Common myeloid progenitor, CD34-positive (primary cell): ENCODE measurements around the gene MAB21L4.

Source experiments
- CTCF ChIA-PET: fragments of 350-600 bp; sonication (Branson Sonifier 250); formaldehyde crosslinking; loops from one replicate; lab custom pipeline; 2021; ENCODE audit warnings: antibody characterized with exemption; lab: Charles Lee
- POLR2A ChIA-PET: fragments of 350-600 bp; sonication (Branson Sonifier 250); formaldehyde crosslinking; loops from one replicate; lab custom pipeline; 2021; ENCODE audit warnings: antibody characterized with exemption; lab: Charles Lee
- DNase-seq, 3 donors: peaks; one replicate each; pipeline versions ENCODE4 v3.0.0 to v3.0.0-alpha.2; 2013
- H3K27ac ChIP-seq, 2 experiments: 1 replicate in 1 of 2; 2 replicates in 1 of 2; pipeline ENCODE4 v1.7.0; 2013; ENCODE audit warnings: inconsistent platforms in 2 of 2, low read length in 2 of 2, mild to moderate bottlenecking in 2 of 2, low read depth in 1 of 2, moderate library complexity in 1 of 2; ENCODE audit not compliant: severe bottlenecking in 2 of 2, insufficient read depth in 1 of 2, poor library complexity in 1 of 2
- H3K27me3 ChIP-seq, 5 experiments: replicated peaks in 2 of 5; 1 replicate in 3 of 5; 2 replicates in 2 of 5; pipeline versions ENCODE4 v1.6.1 to v1.7.0; 2013; ENCODE audit warnings: low read length in 4 of 5, mild to moderate bottlenecking in 2 of 5, moderate library complexity in 2 of 5, inconsistent platforms in 1 of 5; ENCODE audit not compliant: insufficient read depth in 5 of 5, control insufficient read depth in 4 of 5
- H3K36me3 ChIP-seq, 4 experiments: 1 replicate in 2 of 4; 2 replicates in 2 of 4; pipeline versions ENCODE4 v1.6.1 to v1.7.0; 2013; ENCODE audit warnings: low read length in 3 of 4, control low read depth in 1 of 4, mild to moderate bottlenecking in 1 of 4; ENCODE audit not compliant: control insufficient read depth in 4 of 4, insufficient read depth in 4 of 4
- H3K4me1 ChIP-seq, 4 experiments: 1 replicate in 3 of 4; 2 replicates in 1 of 4; pipeline versions ENCODE4 v1.6.1 to v1.7.1; 2013; ENCODE audit warnings: low read length in 3 of 4, mild to moderate bottlenecking in 3 of 4, control low read depth in 1 of 4, inconsistent platforms in 1 of 4, moderate library complexity in 1 of 4; ENCODE audit not compliant: control insufficient read depth in 4 of 4, insufficient read depth in 4 of 4; ENCODE audit errors: control extremely low read depth in 1 of 4
- H3K4me3 ChIP-seq, 7 experiments: 1 replicate in 4 of 7; 2 replicates in 3 of 7; pipeline versions ENCODE4 v1.5.1 to v1.7.0; 2013; ENCODE audit warnings: mild to moderate bottlenecking in 7 of 7, low read length in 6 of 7, moderate library complexity in 6 of 7, inconsistent platforms in 2 of 7, low read depth in 2 of 7, control low read depth in 1 of 7; ENCODE audit not compliant: insufficient read depth in 4 of 7, control insufficient read depth in 1 of 7; ENCODE audit errors: extremely low read depth in 1 of 7
- H3K9me3 ChIP-seq, 5 experiments: 1 replicate in 4 of 5; 2 replicates in 1 of 5; pipeline versions ENCODE4 v1.6.1 to v1.7.1; 2013; ENCODE audit warnings: low read length in 4 of 5, mild to moderate bottlenecking in 2 of 5, inconsistent platforms in 1 of 5, low read depth in 1 of 5, moderate library complexity in 1 of 5; ENCODE audit not compliant: control insufficient read depth in 4 of 5, insufficient read depth in 2 of 5; ENCODE audit errors: control extremely low read depth in 1 of 5
- WGBS: methylation state at CpG from one replicate; pipeline ENCODE4 v1.1.5; 2013; ENCODE audit not compliant: insufficient coverage; 5-methylcytosine and 5-hydroxymethylcytosine counted together

MAB21L4 gene

DNA sequence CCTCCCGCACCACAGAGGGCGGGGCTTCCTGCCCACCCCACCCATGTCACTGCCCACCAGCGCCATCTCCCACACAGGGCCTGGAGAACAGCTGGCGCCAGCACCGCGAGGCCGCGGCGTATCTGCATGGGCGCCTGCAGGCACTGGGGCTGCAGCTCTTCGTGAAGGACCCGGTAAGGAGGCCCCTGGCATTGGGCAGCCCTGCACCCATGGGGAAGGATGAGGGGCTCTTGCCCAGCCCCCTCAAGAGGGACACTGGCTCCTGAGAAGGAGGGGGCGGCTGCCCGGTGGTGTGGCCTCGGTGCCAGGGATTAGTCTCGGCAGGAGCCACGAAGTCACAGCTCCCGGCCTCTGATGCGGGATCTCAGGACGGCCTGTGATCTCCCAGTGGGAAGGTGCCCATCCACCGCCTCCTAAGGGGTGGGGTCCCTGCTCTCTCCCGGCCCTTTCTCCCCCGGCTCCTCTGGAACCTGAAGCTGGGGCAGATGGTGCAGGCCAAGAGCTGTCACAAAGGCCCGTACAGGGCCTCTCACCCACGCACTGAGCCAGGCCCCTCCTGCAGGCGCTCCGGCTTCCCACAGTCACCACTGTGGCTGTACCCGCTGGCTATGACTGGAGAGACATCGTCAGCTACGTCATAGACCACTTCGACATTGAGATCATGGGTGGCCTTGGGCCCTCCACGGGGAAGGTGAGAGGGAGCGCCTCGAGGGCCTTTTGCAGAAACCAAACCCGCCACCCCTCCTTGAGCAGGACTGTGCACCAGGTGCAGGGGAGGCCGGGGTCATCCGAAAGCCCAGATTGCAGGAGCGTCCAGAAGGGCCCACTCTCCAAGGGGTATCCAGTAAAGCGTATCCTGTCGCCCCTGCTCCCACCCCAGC, 18.3 kb downstream of the MAB21L4 start:
- H3K27me3 ChIP-seq = no peaks in the 10 kb centered on the region
- H3K27ac ChIP-seq = no peak overlapping the region
- 97% methylated on average over 38 of the region's 40 CpGs for WGBS
- H3K4me3 ChIP-seq = no peak overlapping the region
- H3K9me3 ChIP-seq = no peaks in the 10 kb centered on the region
- CTCF ChIA-PET = no interaction called here
- POLR2A ChIA-PET = interaction anchor here (1.0 kb wide), 1 partner anchor 42 kb away, joined by 4 read pairs; no protein-coding TSS in a partner anchor
- no peaks in the 10 kb centered on the region for H3K4me1 ChIP-seq
- no peaks in the 10 kb centered on the region for H3K36me3 ChIP-seq
- peak in 2 of 3 donors; percentile 23 to 41 for DNase-seq

DNA sequence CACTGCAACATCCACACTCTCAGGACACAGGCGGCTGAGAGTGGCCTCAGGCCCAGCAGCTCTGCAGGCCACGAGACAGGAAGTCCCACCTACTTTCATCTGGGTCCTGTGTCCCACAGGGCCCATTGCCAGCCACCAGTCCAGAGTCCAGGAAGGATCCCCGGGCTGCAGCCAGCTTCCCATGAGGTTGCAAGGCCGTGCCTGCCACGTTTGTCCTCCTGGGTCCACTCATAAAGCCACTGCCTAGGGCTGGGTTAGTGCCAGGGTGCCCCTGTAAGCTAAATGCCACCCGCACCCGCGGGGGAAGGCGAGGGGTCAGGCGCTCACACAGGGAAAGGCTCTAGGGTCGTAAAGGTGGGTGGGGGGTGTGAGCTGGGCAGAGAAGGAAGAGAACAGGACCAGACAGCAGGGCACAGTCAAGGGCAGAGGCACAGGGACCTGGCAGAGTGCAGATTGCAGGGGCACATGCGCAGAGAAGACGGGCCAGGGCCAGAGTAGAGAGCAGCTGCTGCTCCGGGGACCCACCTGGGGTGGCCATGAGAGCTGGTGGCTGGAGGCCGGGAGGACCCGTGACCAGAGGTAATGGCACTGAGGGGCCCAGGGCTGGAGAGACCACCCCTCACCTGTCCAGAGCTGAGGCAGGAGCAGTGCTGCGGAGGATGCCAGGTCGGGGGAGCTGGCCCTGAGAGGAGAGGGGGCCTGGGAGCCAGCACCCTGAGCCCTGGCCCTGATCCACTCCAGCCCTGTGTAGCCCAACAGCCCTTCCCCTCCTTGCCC, 19.3 kb downstream of the MAB21L4 start:
- CTCF ChIA-PET = no interaction called here
- no peak overlapping the region for H3K4me3 ChIP-seq
- H3K9me3 ChIP-seq = no peaks in the 10 kb centered on the region
- POLR2A ChIA-PET = interaction anchor here (1.0 kb wide), 1 partner anchor 43 kb away, joined by 4 read pairs; no protein-coding TSS in a partner anchor
- H3K36me3 ChIP-seq = no peaks in the 10 kb centered on the region
- no peaks in the 10 kb centered on the region for H3K4me1 ChIP-seq
- H3K27me3 ChIP-seq = no peaks in the 10 kb centered on the region
- no peak for DNase-seq
- H3K27ac ChIP-seq = no peak overlapping the region
- 88% methylated on average over 10 of the region's 18 CpGs for WGBS

DNA sequence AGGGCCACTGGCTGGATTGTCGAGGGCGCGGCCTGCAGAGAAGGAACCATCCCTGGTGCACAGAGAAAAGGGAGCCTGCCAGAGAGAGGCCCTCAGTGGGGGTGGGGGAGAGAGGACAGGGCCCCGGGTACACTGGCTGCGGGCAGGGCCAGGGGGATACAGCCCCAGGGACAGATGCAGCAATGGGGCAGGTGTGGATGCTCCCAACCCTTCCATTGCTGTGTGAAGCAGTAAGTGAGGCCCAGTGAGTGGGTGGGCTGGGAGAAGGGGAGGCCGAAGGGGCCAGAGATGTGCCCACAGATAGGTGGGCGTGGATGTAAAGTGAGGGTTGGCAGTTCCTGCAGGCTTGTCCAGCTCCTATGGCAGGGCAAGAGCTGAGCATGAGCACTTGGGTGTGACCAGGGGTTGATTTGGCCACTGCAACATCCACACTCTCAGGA, 19.9 kb downstream of the MAB21L4 start:
- 71% methylated on average over 4 of the region's 7 CpGs for WGBS

DNA sequence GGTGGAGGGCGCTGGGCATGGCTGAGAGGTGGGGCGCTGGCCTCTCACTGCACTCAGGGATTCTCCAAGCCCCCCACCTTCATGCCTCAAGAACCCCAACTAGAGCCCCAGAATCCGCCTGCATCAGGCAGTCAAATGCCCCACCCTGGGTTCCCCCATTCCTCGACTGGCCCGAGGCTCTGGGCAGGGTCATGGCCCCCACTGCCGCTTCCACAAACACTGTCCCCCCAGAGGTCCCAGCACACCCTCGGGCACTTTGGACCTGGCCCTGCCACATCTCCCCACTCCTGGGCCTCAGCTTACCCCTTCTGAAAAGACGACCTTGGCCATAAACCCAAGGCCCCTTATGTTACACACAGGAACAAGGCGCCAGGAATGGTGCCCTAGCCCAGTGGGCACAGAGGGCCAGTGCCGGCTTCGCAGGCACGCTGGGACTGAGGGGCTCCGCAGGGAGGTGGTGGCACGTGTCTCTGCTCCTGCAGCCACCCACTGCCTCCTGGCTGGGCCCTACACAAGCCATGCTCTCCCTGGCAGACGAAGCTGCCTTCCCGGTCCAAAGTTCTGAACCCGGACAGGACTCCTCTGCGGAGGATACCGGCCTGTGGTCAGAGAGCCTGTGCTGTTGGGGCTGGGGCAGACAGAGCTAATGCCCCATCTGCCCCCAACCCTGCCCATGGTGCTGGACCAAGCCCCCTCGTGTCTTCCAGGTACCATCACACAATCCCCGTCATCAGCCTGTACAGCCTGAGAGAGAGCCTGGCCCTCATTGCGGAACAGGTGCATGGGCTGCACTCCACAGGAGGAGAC, 20.5 kb downstream of the MAB21L4 start:
- Histone ChIP-seq H3K27ac (no peak overlapping the region), H3K4me1 (no peaks in the 10 kb centered on the region), H3K36me3 (no peaks in the 10 kb centered on the region), H3K4me3 (no peak overlapping the region), H3K27me3 (no peaks in the 10 kb centered on the region), H3K9me3 (no peaks in the 10 kb centered on the region)
- POLR2A ChIA-PET = no interaction called here
- CTCF ChIA-PET = no interaction called here
- WGBS = 96% methylated on average over 16 of the region's 22 CpGs
- DNase-seq = no peak

More for the DNA sequence above, 19.9 kb downstream of the MAB21L4 start:
- ChIA-PET CTCF (no interaction called here), POLR2A (no interaction called here)
- Histone ChIP-seq H3K4me3 (no peak overlapping the region), H3K27ac (no peak overlapping the region), H3K4me1 (no peaks in the 10 kb centered on the region), H3K36me3 (no peaks in the 10 kb centered on the region), H3K9me3 (no peaks in the 10 kb centered on the region), H3K27me3 (no peaks in the 10 kb centered on the region)
- no peak for DNase-seq

DNA sequence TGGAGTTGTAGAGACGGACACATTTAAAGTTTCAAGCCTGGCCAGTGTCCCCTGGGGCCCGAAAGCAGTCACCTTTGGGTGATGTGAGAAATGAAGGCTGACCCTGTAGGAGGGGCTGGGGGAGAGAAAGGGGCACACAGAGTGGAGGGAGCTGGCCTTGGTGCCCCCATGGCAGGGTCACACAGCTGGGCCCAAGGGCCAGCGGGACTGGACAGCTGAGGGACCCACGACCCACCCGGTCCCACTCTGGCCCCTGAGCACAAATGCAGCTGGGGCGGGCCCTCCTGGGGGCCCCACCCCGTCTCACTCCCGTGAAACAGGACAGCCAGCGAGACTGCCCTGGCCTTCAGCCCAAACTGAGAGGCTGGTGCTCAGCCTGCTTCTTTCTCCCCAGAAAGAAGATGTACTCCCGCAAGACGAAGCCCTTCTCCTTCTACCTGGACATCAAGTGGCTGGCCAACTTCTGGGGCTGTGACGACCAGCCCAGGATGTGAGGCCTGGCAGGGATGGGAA, 21.2 kb downstream of the MAB21L4 start:
- 89% methylated on average over 8 of the region's 12 CpGs for WGBS
- Histone ChIP-seq H3K36me3 (no peaks in the 10 kb centered on the region), H3K27me3 (no peaks in the 10 kb centered on the region), H3K27ac (no peak overlapping the region), H3K4me3 (no peak overlapping the region), H3K4me1 (no peaks in the 10 kb centered on the region), H3K9me3 (no peaks in the 10 kb centered on the region)
- no peak for DNase-seq
- ChIA-PET CTCF (no interaction called here), POLR2A (no interaction called here)

DNA sequence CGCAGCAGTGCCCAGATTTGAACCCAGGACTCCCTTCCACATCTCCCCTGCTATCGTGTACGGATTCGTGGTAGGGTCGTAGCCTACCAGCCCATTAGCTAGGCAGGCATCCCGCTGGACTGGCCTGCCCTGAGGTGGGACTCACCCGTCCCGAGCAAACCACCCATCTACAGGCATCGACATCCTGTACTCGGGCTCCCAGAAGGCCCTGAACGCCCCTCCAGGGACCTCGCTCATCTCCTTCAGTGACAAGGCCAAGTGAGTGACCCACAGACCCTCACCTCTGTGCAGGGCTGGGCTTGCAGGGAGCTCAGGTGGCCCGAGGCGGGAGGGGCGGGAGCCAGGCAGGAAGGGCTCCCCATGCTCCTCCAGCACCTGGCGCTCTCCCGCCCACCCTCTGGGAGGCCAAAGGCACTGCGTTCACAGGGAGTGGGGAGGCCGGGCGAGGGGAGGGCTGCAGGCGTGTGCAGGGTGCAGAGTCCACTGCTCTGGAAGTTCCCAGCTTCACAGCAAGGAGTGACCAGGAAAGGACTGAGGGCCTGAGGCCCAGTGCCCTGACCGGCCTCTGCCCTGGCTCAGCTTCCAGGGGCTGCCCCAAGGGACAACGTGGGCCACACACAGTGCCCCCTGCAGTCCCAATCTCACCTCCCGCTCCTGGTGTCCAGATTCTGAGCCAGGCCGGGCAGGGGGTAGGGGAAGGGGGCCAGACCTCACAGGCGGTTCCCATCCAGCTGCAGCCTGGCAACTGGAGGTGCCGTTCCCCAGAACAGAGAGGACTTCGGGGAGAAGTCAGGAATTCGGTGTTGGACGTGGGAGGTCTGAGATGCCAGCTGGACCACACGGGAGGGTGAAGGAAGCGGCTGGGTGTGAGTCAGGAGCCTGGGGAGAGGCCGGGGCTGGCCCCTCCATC, 21.9 kb downstream of the MAB21L4 start:
- Histone ChIP-seq H3K4me1 (no peaks in the 10 kb centered on the region), H3K27ac (no peak overlapping the region), H3K4me3 (no peak overlapping the region), H3K36me3 (no peaks in the 10 kb centered on the region), H3K27me3 (no peaks in the 10 kb centered on the region), H3K9me3 (no peaks in the 10 kb centered on the region)
- CTCF ChIA-PET = interaction anchor here (1.2 kb wide), 1 partner anchor 23 kb away, joined by 3 read pairs; no protein-coding TSS in a partner anchor
- 96% methylated on average over 29 of the region's 33 CpGs for WGBS
- DNase-seq = no peak
- POLR2A ChIA-PET = no interaction called here
